Activated naive CD4-positive, alpha-beta T cell treated with anti-CD3 and anti-CD28 coated beads, Interleukin-2, amount 50 U/mL, for 16 hours (primary cell): ENCODE data around the gene PPP4R4.
"Not testable (repeated sequence)": the region's sequence is repeated elsewhere in the genome, so short reads cannot be mapped to it uniquely, and the experiment has no call there.

Source experiments
- DNase-seq: peaks from one replicate; pipeline ENCODE4 v3.0.0-alpha.2; 2020

Gene PPP4R4

DNA sequence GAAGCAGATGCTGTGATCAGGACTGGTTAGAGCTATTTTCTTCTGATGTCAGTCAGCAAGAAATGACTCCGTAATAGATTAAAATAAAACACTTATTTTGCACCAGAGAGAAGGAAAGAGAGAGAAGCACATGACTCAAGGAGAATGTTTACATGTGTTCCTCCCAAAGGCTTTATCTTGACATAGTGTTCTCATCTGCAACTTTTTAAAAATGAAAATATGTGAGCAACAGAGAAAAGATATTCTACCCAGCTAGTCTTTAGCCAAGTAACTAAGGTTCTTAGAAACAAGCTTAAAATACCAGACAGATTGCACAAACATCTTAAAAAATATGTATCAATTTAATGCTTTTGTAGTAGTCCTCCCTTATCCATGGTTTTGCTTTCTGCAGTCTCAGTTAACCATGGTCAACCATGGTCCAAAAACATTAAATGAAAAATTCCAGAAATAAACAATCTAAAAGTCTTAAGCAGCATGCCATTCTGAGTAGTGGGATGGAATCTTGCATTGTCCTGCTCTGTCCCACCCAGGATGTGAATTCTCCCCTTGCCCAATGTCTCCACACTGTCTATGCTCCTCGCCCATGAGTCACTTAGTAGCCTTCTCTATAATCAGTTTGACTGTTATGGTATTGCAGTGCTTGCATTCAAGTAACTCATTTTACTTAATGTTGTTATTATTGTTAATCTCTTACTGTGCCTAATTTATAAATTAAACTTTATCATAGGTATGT, 109.0 kb downstream of the PPP4R4 start:
- DNase-seq = no peak

DNA sequence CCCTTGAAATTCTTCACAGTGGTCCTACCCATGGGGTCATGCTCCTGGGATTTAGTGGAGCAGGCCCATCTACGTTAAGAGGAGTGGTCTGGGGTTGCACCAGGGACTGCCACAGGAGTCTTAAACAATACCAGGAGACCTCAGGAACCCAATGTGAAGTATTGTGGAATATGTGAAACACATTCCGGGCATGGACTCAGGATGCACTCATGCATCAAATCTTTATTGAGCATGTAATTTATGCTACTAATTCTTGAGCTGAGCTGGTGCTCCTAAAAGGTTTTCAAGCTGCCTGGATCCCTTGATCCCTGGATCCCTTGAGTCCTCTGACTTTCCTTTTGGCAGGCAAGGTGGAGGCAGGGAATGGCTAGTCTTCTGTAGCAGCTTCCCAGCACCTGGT, 110.1 kb downstream of the PPP4R4 start:
- DNase-seq = no peak

DNA sequence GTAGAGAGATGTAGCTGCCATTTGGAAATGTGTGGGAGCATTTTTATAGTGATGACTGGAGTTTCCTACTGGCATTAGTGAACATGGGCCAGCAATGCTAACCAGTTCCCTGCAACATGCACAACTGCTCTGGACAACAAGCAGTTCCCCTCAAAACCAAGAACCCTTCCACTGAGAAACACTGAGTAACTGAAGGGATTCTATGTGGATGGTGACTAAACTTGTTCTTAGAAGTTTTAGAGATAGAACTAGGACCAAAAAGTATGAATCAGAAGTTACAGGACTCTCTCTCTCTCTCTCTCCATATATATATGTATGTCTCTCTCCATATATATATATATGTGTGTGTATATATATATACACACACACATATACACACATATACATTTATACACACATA, 111.0 kb downstream of the PPP4R4 start:
- DNase-seq = no peak

DNA sequence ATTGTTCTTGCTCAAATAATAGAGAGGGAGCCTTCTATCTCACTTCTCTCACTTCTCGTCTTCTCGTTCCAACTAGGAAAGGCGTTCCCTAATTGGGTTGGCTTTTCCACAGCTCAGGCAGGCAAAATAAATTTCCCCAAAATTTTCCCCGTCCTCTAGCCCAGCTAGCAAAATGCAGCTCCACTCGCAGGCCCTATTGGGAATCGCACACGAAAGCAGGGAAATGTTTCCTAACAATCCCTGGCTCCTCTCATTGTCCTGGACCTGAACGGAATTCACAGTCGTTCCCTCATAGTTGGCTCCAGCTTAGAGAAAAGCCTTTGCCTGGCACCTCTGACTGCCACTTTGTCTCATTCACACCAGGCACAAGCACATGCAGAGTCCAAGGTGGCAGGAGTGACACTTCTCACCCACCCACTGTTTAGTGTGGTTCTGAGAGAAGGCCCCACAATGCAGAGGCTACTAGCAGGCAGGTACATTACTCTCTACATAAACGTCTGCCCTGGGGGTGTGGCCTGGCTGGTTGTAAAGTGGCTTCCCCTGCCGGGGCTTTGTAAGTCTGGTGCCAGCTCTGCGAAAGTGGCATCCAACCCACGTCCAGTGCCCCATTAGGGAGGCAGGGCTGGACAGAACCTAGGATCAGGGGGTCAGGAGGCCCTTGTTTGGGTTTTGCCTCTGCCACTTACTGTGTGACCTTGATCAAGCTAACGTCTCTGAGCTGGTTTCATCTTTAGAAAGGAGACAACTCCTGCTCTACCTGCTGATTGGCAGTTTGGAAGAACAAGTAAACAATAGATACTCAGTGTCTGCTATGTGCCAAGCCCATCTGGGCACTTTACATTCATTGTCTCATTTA, 114.7 kb downstream of the PPP4R4 start:
- DNase-seq = no peak

DNA sequence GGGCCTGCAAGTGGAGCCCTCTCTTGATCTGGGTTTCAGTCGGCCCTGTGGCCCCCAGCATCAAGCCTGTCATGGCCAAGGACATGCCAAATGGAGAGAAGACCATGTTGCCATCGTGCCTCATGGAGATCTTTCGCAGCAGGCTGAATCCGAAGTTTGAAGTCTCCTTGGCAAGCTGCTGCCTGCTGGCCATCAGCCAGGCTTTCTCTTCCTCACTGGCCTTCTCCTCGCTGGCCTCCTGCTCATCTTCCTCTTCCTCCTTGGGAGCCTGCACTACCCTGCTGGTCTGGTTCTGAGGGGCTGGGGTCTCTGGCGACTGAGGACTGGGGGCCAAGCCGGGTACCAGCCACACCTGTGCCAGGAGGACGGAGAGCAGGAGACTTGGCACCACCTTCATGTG, 116.1 kb downstream of the PPP4R4 start:
- no peak for DNase-seq

DNA sequence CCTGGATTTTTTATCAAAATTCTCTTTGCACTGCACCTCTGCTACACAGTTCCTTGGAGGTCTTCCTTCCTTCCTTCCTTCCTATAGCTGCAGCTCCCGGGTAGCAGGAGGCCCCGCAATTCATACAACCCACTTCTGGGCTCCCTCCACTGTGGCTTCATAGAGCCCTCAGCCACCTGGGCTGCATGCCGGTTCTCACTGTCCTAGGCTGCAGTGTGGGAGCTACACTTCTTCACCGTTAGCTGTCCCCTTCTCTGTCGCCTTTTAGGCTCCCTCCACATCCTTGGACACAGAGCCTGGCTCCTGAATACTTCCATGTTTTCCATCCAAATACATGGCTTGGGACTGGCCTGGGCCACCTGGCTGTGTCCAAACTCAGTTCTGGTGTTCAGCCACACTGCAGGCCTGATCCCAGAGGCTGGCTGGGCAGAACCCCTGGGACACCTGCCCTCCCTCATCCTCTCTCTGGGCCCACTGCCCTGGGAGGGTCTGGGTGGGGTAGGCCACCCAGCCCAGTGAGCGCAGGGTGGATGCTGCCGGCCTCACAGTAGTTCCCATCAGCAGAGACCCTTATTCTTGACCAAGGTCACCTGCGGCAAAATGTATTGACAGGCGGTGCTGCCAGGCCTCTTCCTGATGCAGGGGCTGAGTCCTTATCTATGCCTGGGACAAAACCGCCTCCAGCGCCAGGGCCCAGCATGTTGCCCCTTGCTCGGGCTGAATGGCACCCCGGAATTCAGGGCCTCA, 117.2 kb downstream of the PPP4R4 start:
- no peak for DNase-seq

DNA sequence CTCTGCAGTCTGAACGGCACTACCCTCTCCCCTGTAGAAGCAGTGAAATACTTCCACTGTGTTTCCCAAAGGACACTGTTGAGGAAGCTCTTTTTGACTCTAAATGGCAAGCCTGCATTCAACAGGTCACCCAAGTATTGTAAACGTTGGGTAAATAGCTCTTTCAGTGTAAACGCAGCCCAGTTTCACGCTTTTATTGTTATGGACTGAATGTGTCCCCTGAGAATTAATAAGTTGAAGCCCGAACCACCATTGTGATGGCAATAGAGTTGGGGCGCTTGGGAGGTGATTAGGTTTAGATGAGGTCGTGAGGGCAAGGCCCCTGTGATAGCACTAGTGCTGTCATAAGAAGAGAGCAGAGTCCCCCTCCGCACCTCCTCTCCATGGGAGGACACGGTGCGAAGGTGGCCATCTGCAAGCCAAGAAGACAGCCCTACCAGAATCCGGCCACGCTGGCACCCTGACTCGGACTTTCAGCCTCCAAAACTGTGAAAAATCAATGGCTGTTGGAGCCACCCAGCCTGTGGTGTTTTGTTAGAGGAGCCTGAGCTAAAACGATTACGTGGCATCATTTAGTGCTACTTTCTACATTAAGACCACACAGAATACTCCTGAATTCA, 117.9 kb downstream of the PPP4R4 start:
- no peak for DNase-seq

DNA sequence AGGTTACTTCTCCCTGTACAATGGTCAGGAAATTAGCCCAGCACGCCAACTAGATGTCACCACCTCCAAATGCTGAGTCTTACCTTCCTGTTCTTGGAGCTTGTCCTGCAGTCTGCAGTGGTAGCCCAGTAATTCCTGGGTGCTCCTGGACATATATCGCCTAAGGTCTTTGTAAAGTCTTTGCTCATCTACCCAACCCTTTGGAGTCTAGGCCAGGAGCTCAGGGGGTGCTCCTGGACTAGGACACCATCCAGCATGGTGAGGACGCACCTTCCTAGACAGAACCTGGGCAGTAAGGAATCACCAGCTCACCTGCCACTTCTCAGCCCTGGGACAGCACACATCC, 118.4 kb downstream of the PPP4R4 start:
- DNase-seq = no peak

DNA sequence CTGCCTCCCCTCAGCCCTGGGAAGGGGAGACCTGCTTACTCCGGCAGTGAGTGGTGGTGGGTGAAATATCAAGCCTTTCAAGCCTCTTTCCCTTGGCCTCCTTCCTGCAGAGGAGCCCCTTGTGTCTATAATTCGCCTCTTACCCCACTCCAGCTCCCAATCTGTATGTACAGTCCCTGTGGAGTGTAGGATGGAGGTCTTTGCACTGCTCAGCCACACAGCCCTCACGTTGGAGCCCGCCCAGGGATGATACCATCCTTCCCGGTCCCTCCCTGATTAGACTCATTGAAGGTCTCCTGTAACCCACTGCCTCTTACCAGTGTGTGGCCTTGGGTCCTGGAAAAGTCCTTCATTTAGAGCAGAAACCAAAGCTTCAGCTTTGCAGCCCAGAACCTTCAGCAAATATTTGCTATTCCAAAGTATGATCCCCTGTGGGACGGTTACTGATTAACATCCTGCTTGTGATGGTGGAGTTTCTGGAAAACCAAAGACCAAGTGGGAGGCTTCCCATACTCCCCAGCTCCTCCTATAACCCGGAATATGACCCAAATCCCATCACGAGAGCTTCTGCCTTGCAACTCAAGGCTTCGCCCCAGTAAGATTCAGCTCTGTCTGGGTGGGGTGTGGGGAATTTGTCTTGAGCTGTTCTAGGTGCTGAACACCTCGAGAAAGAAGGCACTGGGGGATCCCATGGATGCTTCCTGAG, 118.9 kb downstream of the PPP4R4 start, which contains the start of gene SERPINA10:
SERPINA10 (minus strand) TSS at position 397 of the 706 bp plus-strand sequence. CDS start 2,675 bp downstream, outside the sequence.
- no peak for DNase-seq

DNA sequence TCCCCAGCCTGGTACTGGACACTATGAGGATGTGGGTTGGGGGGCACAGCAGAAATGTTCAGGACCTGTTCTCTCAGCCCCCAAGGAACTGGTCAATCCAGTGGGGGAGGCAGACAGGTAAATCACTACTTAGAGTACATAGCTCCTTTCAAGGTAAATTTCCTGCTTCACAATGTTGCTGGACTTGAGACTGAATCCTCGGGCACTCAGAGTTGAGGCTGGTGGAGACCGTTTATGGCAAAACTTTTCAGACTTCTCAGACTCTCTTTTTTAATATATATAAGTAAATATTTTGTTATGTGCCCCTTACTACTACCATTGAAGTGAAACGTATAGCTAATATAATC, 119.4 kb downstream of the PPP4R4 start:
- DNase-seq = no peak

DNA sequence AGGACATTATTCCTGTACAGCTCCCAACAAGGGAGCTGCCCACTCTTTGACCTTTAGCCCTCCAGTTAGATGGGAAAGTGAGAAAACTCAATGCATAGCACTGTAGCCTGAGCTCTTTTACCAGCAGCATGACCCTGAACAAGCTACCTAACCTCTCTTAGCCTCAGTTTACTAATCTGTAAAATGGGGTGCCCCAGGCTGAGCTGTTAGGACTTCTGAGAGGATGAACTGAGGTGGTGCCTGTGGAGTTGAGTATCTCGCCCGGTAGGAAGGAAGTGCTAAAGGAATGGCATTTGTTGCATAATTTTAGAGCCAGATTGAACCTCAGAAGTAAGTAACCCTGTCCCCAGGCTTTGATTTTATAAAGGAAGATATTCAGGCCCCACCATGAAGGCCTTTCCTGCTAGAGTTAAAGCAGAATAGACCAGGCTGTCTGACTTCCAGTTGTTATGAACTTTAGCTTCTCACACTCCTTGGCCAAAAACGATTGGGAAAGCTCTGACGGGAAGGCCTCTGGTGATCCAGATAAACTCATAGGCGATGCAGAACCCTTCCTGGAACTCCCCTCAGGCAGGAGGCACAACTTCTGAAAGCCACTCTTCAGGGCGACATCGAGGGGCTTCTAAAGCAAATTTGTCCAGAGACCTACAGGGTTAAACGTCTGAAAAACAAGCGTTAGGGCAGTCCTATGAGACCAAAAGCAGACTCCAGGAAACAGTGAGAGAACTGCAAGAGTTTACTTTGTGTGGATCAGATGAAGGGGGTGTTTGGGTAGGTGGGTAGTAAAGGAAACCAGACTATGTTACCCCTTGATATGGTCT, 121.4 kb downstream of the PPP4R4 start:
- DNase-seq = no peak

DNA sequence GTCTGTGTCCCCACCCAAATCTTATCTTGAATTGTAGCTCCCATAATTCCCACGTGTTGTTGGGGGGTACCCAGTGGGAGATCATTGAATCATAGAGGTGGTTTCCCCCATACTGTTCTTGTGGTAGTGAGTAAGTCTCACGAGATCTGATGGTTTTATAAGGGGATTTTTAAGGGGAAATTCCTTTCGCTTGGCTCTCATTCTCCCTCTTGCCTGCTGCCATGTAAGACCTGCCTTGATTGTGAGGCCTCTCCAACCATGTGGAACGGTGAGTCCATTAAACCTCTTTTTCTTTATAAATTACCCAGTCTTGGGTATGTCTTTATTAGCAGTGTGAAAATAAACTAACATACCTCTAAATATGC, 122.0 kb downstream of the PPP4R4 start:
- not testable (repeated sequence) for DNase-seq

DNA sequence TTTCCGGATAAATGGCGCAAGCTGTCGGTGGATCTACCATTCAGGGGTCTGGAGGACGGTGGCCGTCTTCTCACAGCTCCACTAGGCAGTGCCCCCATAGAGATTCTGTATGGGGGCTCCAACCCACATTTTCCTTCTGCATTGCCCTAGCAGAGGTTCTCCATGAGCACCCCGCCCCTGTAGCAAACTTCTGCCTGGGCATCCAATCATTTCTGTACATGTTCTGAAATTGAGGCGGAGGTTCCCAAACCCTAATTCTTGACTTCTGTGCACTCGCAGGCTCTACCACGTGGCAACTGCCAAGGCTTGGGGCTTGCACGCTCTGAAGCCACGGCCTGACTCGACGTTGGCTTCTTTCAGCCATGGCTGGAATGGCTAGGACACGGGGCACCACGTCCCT, 124.0 kb downstream of the PPP4R4 start:
- no peak for DNase-seq

DNA sequence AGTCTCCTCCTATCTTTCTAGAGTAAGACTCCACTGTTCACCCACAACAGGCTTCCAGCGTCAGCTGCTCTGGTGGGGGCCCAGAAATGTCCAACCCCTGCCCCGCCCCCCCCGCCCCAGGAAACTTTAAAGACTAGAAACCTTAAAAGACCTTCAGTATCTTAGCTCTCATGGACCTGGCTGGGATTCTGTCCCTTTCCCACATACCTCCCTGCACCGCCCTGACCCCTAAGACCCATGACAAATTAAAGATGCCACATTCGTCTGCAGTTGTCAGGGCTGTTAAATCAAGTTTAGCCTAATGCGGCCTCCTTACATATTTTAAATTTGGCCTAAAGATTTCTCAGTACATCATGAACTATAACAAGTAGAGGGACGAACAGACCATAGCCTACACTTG, 129.0 kb downstream of the PPP4R4 start:
- DNase-seq = no peak

DNA sequence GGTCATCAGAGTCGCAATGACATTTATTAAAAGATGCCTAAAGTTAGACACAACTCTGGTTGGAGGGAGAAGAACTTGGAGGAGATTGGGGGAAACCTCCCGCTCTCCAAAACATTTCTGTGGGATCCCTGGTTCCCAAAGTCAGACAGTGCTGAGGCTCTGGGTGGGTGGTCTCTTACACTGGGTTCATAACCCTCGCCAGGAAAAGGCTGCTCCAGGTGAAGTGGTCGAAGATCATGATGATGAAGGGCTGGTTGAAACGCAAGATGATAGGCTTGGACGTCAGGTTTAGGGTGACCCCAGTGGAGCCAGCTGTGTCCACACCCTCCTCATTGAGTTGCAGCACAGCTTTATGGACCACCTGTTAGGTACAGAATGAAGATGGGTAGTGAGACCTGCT, 130.1 kb downstream of the PPP4R4 start:
- DNase-seq = no peak

DNA sequence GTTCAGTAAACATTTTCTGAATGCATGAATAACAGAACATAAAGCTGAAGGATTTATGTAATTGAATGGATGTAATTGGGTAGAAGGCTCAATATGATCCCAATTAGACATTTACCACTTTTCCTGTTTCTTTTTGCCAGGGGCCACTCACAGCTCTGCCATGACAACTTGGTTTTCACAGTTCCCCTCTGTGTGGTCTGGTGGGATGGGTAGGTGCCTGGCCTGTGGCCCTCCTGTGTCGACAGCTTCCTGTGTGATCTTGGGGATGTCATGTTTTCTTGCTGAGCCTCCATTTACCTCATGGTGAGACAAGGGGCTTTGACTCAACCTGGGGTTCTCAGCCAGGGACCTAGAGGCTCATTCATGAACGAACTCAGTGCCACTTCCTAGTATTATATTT, 131.5 kb downstream of the PPP4R4 start:
- no peak for DNase-seq

DNA sequence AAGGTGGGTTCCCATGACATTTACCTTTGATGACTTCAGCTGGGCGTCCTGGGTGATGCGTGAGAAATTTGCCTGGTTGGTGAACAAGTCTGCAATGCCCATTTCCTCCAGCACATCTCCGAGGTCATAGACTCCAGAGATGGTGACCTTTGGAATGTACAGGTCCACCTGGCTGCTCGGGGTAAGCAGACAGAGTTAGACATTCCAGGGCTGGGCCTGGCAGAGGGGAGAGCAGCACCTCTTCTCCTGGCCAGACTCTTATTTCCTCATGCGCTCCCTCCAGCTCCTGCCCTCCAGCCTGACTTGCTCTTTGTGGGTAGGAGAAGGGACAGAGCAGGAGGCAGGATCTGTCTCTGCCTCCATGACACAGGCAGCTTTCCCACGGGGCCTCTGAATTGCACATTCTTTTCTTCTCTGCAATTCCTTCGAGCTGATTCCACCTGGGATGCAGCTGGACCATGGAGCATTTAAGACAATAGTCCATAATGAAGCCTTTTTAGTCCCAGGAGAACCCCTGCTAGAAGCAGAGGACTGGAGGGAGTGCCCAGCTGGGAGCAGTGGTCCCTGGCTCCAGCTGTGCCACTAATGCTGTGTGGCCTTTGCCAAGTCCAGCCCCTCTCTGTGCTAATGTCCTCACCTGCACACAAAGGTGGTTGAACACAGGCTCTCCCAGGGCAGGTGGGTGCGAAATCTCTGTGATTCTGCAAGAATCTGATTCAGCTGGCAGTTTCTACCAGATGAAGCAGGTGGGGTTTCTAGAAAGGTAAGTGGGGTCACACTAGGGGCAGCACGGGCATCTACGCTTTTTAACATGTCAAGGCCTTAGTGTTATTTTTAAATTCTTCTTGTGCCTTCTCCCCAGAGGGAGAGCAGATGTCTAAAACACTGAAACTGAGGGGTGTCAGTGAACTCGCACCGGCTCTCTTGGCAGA, 132.2 kb downstream of the PPP4R4 start:
- DNase-seq = no peak

DNA sequence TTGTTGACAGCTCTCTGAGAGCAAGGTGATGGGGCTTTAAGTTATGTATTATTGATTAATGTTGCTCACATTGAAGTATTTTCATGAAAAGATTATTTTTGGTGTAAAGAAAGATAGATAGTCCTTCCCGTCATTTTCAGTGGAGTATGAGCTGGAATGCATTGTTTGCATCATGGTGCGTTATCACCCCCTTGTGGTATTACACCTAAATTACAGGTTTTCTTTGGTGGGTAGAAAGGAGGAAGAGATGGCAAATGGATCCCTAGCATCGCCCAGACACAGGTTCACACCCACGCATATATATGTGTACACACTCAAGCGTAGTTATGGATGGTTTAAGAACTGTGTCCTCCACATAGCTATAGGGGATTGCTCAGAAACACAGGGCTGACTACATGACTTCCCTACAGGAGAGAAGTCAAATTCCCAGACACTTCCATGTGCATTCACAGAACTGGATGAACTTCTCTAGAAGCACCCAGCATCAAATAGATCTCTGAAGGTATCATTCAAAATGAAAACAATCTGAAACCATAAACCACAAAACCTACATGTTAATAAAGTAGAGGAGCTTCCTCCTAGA, 133.4 kb downstream of the PPP4R4 start:
- DNase-seq = no peak

DNA sequence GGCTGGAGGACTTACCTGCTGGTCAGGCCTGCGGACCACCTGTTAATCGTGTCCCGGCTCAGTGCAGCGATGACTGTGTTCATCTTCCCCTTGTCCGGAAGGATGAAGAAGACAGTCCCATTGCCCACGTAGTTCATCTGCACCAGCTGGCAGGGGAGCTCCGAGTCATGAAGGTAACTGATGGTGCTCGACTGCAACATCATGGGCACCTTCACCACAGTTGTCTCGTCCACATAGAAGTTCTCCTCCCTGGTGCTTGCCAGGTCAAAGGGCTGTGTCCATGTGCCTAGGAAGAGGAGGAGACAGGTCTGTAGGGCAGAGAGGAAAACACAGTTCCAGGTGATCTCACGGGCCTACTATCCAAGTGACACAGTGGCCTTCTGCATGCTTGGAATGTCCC, 135.6 kb downstream of the PPP4R4 start:
- no peak for DNase-seq

DNA sequence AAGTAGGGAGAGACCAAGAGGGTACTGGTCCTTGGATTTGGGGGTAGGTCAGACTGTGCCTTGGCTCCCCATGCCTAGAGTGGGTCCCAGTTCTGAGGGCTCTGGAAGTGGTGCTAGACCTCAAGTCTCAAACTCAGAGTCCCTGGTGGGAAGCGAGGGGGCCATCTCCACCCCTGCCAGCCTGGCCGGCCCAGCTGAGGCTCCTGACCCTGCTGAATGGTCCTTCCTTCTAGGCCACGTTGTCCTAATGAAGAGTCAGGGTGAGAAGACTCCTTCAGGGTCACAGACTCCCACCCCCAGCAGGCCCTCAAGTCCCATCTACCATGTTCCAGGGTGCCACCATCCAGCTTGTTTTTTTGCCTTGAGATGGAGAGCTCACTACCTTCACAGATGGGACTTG, 136.1 kb downstream of the PPP4R4 start:
- no peak for DNase-seq
